Memory B cell (primary cell): Measurements from ENCODE around the gene ZIK1.

Experiments
- ATAC-seq: fragments of 150-1000 bp; cut with Tn5 transposase; 2 replicates; pipeline ENCODE4 v1.10.0; 2021; ENCODE audit warnings: low read depth, mild to moderate bottlenecking, moderate library complexity
- DNase-seq, 2 donors: peaks; one replicate each; pipeline ENCODE4 v3.0.0; 2022; ENCODE audit warnings: low spot score in 2 of 2
- H3K27ac Mint-ChIP-seq: one replicate; pipeline ENCODE4 v1.8.0; 2022; ENCODE audit warnings: mild to moderate bottlenecking, moderate library complexity, mixed read lengths
- H3K27me3 Mint-ChIP-seq: one replicate; pipeline ENCODE4 v1.8.0; 2022; ENCODE audit warnings: mixed read lengths
- H3K36me3 Mint-ChIP-seq: one replicate; pipeline ENCODE4 v1.8.0; 2022; ENCODE audit warnings: mild to moderate bottlenecking, mixed read lengths
- H3K4me1 Mint-ChIP-seq: one replicate; pipeline ENCODE4 v1.8.0; 2022; ENCODE audit warnings: mixed read lengths
- H3K4me3 Mint-ChIP-seq: one replicate; pipeline ENCODE4 v1.8.0; 2022; ENCODE audit warnings: mild to moderate bottlenecking, moderate library complexity, mixed read lengths
- H3K9me3 Mint-ChIP-seq: one replicate; pipeline ENCODE4 v1.8.0; 2022; ENCODE audit warnings: mixed read lengths

ZIK1 gene

GRCh38 chr19:57583521-57584416 is at the start of gene ZIK1:
ZIK1 (plus strand) TSS chr19:57584145; CDS start chr19:57584357, 212 bp downstream.
- no peaks in the 10 kb centered on the region for H3K27me3 Mint-ChIP-seq
- peaks cover 12% of the 10 kb centered on the region for H3K4me1 Mint-ChIP-seq
- ATAC-seq (peak; percentile 94), DNase-seq (peak; percentile 76 to 80)
- H3K4me3 Mint-ChIP-seq: peak within 1 kb of the TSS; percentile 96
- H3K36me3 Mint-ChIP-seq: peaks cover 40% of the 10 kb centered on the region
- H3K27ac Mint-ChIP-seq: peak within 1 kb of the TSS; percentile 84
- peaks cover 31% of the 10 kb centered on the region for H3K9me3 Mint-ChIP-seq

GRCh38 chr19:57537953-57538547 is 45.9 kb upstream of the ZIK1 start:
- Mint-ChIP-seq H3K36me3 (peaks cover 90% of the 10 kb centered on the region), H3K4me3 (no peak overlapping the region), H3K27me3 (no peaks in the 10 kb centered on the region), H3K27ac (no peak overlapping the region), H3K4me1 (no peaks in the 10 kb centered on the region), H3K9me3 (peaks cover 32% of the 10 kb centered on the region)
- no peak for DNase-seq
- ATAC-seq: no peak

DNA sequence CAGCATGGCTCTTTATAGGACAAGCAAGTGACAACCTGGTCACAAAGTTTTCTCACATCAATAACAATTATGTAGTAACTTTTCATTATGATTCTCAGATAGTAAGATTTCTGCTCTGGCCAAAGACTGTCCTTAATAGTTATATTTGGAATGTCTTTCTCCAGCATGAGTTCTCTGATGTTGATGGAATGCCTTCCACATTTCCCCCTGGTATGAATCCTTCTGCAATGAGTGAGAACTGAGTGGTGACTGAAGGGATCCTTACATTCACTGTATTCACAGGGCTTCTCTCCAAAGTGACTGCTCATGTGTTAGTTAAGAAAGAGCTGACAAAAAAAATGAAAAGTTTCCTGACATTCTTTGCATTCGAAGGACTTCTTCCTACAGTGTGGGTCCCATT is 37.4 kb upstream of the ZIK1 start:
- Mint-ChIP-seq H3K27me3 (no peaks in the 10 kb centered on the region), H3K4me3 (no peak overlapping the region), H3K36me3 (peaks cover 80% of the 10 kb centered on the region), H3K4me1 (no peaks in the 10 kb centered on the region), H3K27ac (no peak overlapping the region), H3K9me3 (peaks cover 25% of the 10 kb centered on the region)
- ATAC-seq (no peak), DNase-seq (no peak)

DNA sequence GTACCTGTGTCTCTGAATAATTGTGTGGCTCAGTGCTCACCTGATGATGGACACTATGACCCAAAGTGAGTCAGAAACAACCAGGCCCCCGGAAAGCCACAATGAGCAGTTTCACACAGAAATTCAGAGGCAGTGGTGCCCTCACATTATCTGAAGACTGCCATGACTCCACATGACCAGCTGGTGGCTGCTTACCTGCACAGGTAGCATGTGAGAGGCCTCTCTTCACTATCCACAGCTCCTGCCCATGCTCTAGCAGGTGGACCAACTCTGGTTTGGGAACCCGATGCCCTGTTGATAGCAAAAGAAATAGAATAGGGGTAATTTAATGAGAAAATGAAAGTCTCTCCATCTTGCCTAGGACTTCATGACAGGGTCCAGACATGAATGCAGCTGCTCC is 31.5 kb upstream of the ZIK1 start:
- peaks cover 20% of the 10 kb centered on the region for H3K9me3 Mint-ChIP-seq
- no peaks in the 10 kb centered on the region for H3K27me3 Mint-ChIP-seq
- no peak overlapping the region for H3K27ac Mint-ChIP-seq
- ATAC-seq: no peak
- H3K4me3 Mint-ChIP-seq: no peak overlapping the region
- peaks cover 82% of the 10 kb centered on the region for H3K36me3 Mint-ChIP-seq
- DNase-seq: no peak
- H3K4me1 Mint-ChIP-seq: peaks cover 3% of the 10 kb centered on the region

DNA sequence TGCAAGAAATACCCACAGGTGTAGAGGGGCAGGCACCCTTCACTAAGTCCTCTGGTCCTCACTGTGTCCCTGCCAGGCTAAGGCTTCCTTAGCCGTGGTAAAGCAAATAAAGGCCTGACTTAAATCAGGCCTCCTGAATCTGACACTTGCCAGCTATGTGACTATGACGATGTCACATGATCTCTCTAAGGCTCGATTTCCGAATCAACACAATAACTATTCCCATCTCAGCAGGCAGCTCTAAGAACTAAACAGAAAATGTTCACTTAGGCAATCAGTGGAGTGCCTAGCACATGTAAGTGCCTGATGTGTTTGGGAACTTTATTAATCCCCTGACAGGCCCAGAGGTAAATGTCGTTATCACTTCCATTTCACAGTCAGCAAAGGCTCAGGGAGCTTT is 26.3 kb upstream of the ZIK1 start:
- ATAC-seq: no peak
- Mint-ChIP-seq H3K4me3 (no peak overlapping the region), H3K27me3 (no peaks in the 10 kb centered on the region), H3K27ac (no peak overlapping the region), H3K4me1 (peaks cover 22% of the 10 kb centered on the region), H3K9me3 (no peaks in the 10 kb centered on the region), H3K36me3 (peaks cover 40% of the 10 kb centered on the region)
- no peak for DNase-seq

GRCh38 chr19:57558525-57558924 is 25.4 kb upstream of the ZIK1 start:
- H3K36me3 Mint-ChIP-seq: peaks cover 34% of the 10 kb centered on the region
- H3K27ac Mint-ChIP-seq: no peak overlapping the region
- peaks cover 2% of the 10 kb centered on the region for H3K9me3 Mint-ChIP-seq
- peak overlapping the region; percentile 96 for H3K4me3 Mint-ChIP-seq
- ATAC-seq: no peak
- peaks cover 22% of the 10 kb centered on the region for H3K4me1 Mint-ChIP-seq
- DNase-seq: no peak
- H3K27me3 Mint-ChIP-seq: no peaks in the 10 kb centered on the region

- Mint-ChIP-seq H3K4me1 (peaks cover 22% of the 10 kb centered on the region), H3K27ac (peak overlapping the region; percentile 85), H3K36me3 (peaks cover 30% of the 10 kb centered on the region), H3K9me3 (peaks cover 3% of the 10 kb centered on the region), H3K4me3 (peak overlapping the region; percentile 96), H3K27me3 (no peaks in the 10 kb centered on the region)
- ATAC-seq (peak; percentile 24), DNase-seq (no peak)
Measured at GRCh38 chr19:57559008-57559403, 24.9 kb upstream of the ZIK1 start.

DNA sequence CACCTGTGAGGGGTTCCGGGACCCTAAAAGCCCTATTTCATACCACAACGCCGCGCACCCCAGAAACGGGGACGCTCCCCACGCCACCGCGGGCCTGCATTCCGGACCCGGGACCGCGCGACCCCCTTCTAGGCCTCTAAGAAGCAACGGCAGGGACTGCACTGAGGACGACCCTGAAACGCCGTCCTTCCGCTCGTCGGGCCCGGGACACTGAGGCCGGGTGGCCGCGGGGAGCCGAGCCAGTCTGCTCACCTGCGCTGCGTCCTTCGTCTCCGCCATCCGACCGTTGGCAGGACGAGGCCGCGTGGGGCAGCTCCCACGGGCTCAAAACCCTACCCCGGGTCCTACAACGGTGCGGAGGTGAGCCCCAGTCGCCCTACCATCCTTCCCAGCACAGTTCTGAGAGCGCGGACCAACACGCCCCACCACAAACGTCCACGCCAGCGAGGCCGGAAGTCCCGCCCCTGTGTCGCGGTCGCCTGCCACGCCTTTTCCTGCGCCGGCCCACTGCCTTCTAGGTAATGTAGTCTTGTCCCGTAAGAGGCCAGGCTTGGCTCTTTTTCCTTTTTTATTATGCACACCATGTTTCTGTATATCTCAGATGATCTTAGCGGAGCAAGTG is 24.4 kb upstream of the ZIK1 start, which contains the start of gene ZNF550:
Gene ZNF550 (minus strand): TSS at position 460 of the 622 bp plus-strand sequence. CDS start 181 bp downstream, at position 279.
- peaks cover 27% of the 10 kb centered on the region for H3K36me3 Mint-ChIP-seq

GRCh38 chr19:57560049-57560491 is 23.9 kb upstream of the ZIK1 start:
- H3K36me3 Mint-ChIP-seq: peaks cover 21% of the 10 kb centered on the region
- peak overlapping the region; percentile 96 for H3K4me3 Mint-ChIP-seq
- peaks cover 22% of the 10 kb centered on the region for H3K4me1 Mint-ChIP-seq
- H3K9me3 Mint-ChIP-seq: peaks cover 3% of the 10 kb centered on the region
- H3K27ac Mint-ChIP-seq: peak overlapping the region; percentile 85
- no peaks in the 10 kb centered on the region for H3K27me3 Mint-ChIP-seq
- no peak for DNase-seq
- no peak for ATAC-seq

More for the DNA sequence above, 24.4 kb upstream of the ZIK1 start, which contains the start of gene ZNF550:
- Mint-ChIP-seq H3K27me3 (no peaks in the 10 kb centered on the region), H3K4me3 (peak within 1 kb of the TSS; percentile 96), H3K4me1 (peaks cover 22% of the 10 kb centered on the region), H3K9me3 (peaks cover 3% of the 10 kb centered on the region), H3K27ac (peak within 1 kb of the TSS; percentile 85)
- ATAC-seq (peak; percentile 99), DNase-seq (peak; percentile 66 to 70)

DNA sequence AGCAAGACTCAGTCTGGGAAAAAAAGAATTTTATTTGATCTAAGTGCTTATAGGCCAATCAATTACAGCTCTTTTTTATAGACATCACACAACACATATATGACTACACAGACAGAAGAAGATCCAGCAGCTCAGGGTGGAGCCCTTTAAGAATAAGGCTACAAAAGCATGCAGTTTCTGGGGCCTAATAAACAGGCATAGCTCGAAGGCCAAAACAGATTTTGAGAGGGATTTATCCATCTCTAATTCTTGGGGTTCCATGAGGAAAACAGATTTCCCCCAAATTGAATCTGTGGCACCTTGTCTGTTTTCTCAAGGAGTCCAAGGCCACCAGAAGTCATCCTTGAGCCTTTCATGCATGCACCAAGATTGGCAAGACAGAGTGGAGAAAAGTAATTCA is 20.4 kb upstream of the ZIK1 start:
- no peak overlapping the region for H3K27ac Mint-ChIP-seq
- no peak overlapping the region for H3K4me3 Mint-ChIP-seq
- peaks cover 13% of the 10 kb centered on the region for H3K36me3 Mint-ChIP-seq
- no peak for DNase-seq
- H3K4me1 Mint-ChIP-seq: peaks cover 9% of the 10 kb centered on the region
- H3K27me3 Mint-ChIP-seq: no peaks in the 10 kb centered on the region
- ATAC-seq: no peak
- peaks cover 13% of the 10 kb centered on the region for H3K9me3 Mint-ChIP-seq

DNA sequence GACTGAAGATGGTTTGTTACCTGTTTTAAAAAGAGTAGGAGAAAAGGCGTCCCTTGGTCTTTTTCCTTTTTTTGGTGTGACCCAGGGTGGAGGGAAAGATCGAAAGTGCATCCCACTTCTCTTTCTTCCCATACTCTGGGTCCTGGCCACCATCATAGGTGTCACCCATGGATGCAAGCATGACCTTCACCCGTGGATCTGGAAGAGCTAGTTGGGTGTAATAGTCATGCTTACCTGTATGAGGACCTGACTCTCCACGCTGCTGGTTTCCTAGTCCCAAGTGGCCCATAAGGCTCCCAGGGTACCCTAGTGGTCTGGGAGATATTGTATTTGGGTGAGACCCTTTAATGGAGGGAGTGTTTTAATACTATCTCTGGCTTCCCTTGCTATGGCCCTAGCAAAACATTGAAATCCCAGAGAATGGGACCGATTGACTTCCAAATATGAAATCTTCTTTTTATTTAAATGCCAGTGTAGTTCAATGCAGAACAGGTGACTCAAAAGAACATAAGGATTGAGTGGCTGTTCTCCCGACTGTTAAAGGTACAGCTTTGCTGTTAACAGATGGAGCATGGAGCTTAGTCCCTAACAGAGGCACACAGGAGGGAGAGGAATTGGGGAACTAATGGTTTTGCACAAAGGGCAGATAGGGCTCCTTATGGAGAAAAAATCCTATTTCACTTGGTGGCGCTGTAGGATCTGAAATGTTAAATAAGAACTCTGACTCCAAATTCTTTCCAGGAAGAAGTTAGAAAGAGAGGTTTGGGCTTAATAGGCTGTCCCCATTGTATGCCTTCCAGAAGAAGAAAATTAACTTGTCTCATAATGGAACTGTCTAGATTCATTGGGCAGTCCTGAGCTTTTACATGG is 17.3 kb upstream of the ZIK1 start:
- peaks cover 19% of the 10 kb centered on the region for H3K9me3 Mint-ChIP-seq
- no peaks in the 10 kb centered on the region for H3K27me3 Mint-ChIP-seq
- H3K4me1 Mint-ChIP-seq: no peaks in the 10 kb centered on the region
- H3K27ac Mint-ChIP-seq: no peak overlapping the region
- DNase-seq (no peak), ATAC-seq (no peak)
- no peak overlapping the region for H3K4me3 Mint-ChIP-seq
- H3K36me3 Mint-ChIP-seq: peaks cover 17% of the 10 kb centered on the region

DNA sequence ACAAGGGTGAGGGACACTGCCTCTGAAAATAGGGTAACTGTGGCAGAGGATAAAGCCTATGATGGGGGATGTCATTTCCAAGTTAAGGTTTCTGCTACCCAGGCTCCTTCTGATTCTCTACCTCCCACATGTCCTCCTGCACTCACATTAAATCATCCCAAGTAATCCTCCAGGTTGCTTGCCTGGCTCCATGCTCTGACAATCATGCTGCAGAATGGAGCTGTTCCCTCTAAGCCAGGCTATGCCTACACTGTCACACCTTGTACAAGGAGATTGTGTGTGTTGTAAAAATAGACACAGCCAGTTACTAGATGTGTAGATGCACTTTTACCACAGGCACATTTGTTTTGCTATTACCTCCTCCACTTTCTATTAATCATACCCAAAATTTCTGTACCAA is 13.2 kb upstream of the ZIK1 start:
- peaks cover 52% of the 10 kb centered on the region for H3K36me3 Mint-ChIP-seq
- ATAC-seq: no peak

GRCh38 chr19:57572415-57572947 is 11.5 kb upstream of the ZIK1 start:
- Mint-ChIP-seq H3K4me1 (peaks cover 12% of the 10 kb centered on the region), H3K27ac (no peak overlapping the region), H3K4me3 (no peak overlapping the region), H3K9me3 (peaks cover 30% of the 10 kb centered on the region), H3K27me3 (no peaks in the 10 kb centered on the region), H3K36me3 (peaks cover 65% of the 10 kb centered on the region)
- DNase-seq: no peak
- no peak for ATAC-seq

More for the DNA sequence above, 13.2 kb upstream of the ZIK1 start:
- peaks cover 22% of the 10 kb centered on the region for H3K9me3 Mint-ChIP-seq
- DNase-seq: no peak
- no peaks in the 10 kb centered on the region for H3K27me3 Mint-ChIP-seq
- H3K4me3 Mint-ChIP-seq: no peak overlapping the region
- no peak overlapping the region for H3K27ac Mint-ChIP-seq
- H3K4me1 Mint-ChIP-seq: no peaks in the 10 kb centered on the region
